GM23338 (cell line): ENCODE results near the gene CNDP2. TPM values are rescaled to one million over a fixed set of nuclear protein-coding genes. Genes with fewer than 3 reads are reported as not detected.

Experiments
- ATAC-seq: fragments of 200-7000 bp; cut with Tn5 transposase; 3 replicates; pipeline ENCODE4 v1.9.1; 2020
- DNase-seq: peaks from one replicate; pipeline ENCODE4 v3.0.0-alpha.2; 2015; ENCODE audit warnings: low spot score
- H2AFZ ChIP-seq: fragments of 200-600 bp; sonication (generic); 2 replicates; pipeline ENCODE4 v1.8.0; 2016; ENCODE audit warnings: antibody characterized with exemption, mild to moderate bottlenecking, moderate library complexity
- H3F3A ChIP-seq: fragments of 200-600 bp; sonication (generic); replicated peaks from 2 replicates; pipeline ENCODE4 v1.8.0; 2017; ENCODE audit warnings: antibody characterized with exemption, mixed run types, low read depth
- H3K27ac ChIP-seq: fragments of 200-600 bp; sonication (generic); 2 replicates; pipeline ENCODE4 v1.6.1; 2016; ENCODE audit warnings: low read depth
- H3K27me3 ChIP-seq: fragments of 200-600 bp; sonication (generic); 2 replicates; pipeline ENCODE4 v1.8.0; 2016; ENCODE audit warnings: mild to moderate bottlenecking, mixed run types, moderate library complexity; ENCODE audit not compliant: insufficient read depth
- H3K36me3 ChIP-seq: fragments of 200-600 bp; sonication (generic); 2 replicates; pipeline ENCODE4 v1.8.0; 2016; ENCODE audit warnings: mild to moderate bottlenecking; ENCODE audit not compliant: insufficient read depth
- H3K4me1 ChIP-seq: fragments of 200-600 bp; sonication (generic); 2 replicates; pipeline ENCODE4 v1.8.0; 2016; ENCODE audit warnings: mild to moderate bottlenecking, moderate library complexity; ENCODE audit not compliant: insufficient read depth
- H3K4me2 ChIP-seq: fragments of 200-600 bp; sonication (generic); 2 replicates; pipeline ENCODE4 v1.7.1; 2017; ENCODE audit warnings: mixed run types
- H3K4me3 ChIP-seq: fragments of 200-600 bp; sonication (generic); 2 replicates; pipeline ENCODE4 v1.6.1; 2016; ENCODE audit warnings: mixed run types
- H3K79me2 ChIP-seq: fragments of 200-600 bp; sonication (generic); replicated peaks from 2 replicates; pipeline ENCODE4 v1.8.0; 2017; ENCODE audit warnings: mild to moderate bottlenecking; ENCODE audit not compliant: insufficient read depth
- H3K9me2 ChIP-seq: fragments of 200-600 bp; sonication (generic); 2 replicates; pipeline ENCODE4 v1.8.0; 2017; ENCODE audit not compliant: insufficient read depth
- H4K20me1 ChIP-seq: fragments of 200-600 bp; sonication (generic); replicated peaks from 2 replicates; pipeline ENCODE4 v1.8.0; 2017; ENCODE audit warnings: mild to moderate bottlenecking; ENCODE audit not compliant: insufficient read depth
- H3K27ac Mint-ChIP-seq: 2 replicates; pipeline ENCODE4 v1.8.0; 2020; ENCODE audit warnings: inconsistent platforms, mild to moderate bottlenecking, moderate library complexity, mixed read lengths
- H3K27me3 Mint-ChIP-seq: 3 replicates; pipeline ENCODE4 v1.8.0; 2022; ENCODE audit warnings: low read depth, mild to moderate bottlenecking, moderate library complexity, mixed read lengths, inconsistent platforms; ENCODE audit not compliant: insufficient read depth, poor library complexity
- H3K36me3 Mint-ChIP-seq: 3 replicates; pipeline ENCODE4 v1.8.0; 2021; ENCODE audit warnings: low read depth, mild to moderate bottlenecking, inconsistent platforms, moderate library complexity, mixed read lengths
- H3K4me1 Mint-ChIP-seq: 3 replicates; pipeline ENCODE4 v1.8.0; 2020; ENCODE audit warnings: mild to moderate bottlenecking, inconsistent platforms, mixed read lengths
- H3K4me3 Mint-ChIP-seq: 3 replicates; pipeline ENCODE4 v1.8.0; 2021; ENCODE audit warnings: moderate library complexity, mild to moderate bottlenecking, inconsistent platforms, mixed read lengths
- H3K9me3 Mint-ChIP-seq: 3 replicates; pipeline ENCODE4 v1.8.0; 2020; ENCODE audit warnings: moderate library complexity, mild to moderate bottlenecking, inconsistent platforms, mixed read lengths
- CREB1 ChIP-seq: fragments of 250-450 bp; sonication (Bioruptor Pico); IDR thresholded peaks from 2 replicates; pipeline ENCODE4 v1.5.0; 2020; ENCODE audit warnings: low read depth, mild to moderate bottlenecking, moderate library complexity
- EZH2 ChIP-seq: fragments of 200-600 bp; sonication (generic); IDR thresholded peaks from one replicate; pipeline ENCODE4 v1.8.0; 2017; ENCODE audit warnings: antibody characterized with exemption, mild to moderate bottlenecking, low read depth; ENCODE audit not compliant: unreplicated experiment
- JUNB ChIP-seq: IDR thresholded peaks from one replicate; pipeline ENCODE4 v1.6.1; 2016; ENCODE audit warnings: antibody characterized with exemption; ENCODE audit not compliant: unreplicated experiment
- POLR2AphosphoS5 ChIP-seq: IDR thresholded peaks from 2 replicates; pipeline ENCODE4 v1.6.1; 2016; ENCODE audit warnings: antibody characterized with exemption, low read depth
- polyA plus RNA-seq: library from polyadenylated mRNA; unstranded; fragments of >200 nt; fragmentation: Nextera tagmentation; extraction: Ambion mirVana; gene quantifications from 2 replicates; pipeline ENCODE4 v1.2.1, GENCODE V29; 2016
- total RNA-seq: library from RNA; depleted of rRNA; stranded (reverse); fragments of >200 nt; shearing (Covaris generic); gene quantifications from 2 replicates; pipeline ENCODE4 v1.2.3, GENCODE V29; 2014
- TF ChIP-seq, protein P1 (sequence below): IDR thresholded peaks from 2 replicates; pipeline ENCODE4 v1.6.1; 2016; ENCODE audit warnings: antibody characterized with exemption
- TF ChIP-seq, protein P2 (sequence below): fragments of 250-450 bp; sonication (Bioruptor Pico); IDR thresholded peaks from 2 replicates; pipeline ENCODE4 v1.5.0; 2020; ENCODE audit warnings: mild to moderate bottlenecking, moderate library complexity
- TF ChIP-seq, protein P3 (sequence below), 2 experiments: fragments of 200-600 bp in 1 of 2; sonication (generic) in 1 of 2; conservative IDR thresholded peaks; 2 replicates each; pipeline versions ENCODE4 v1.5.1 to v1.6.1; 2016 to 2017; ENCODE audit warnings: antibody characterized with exemption in 2 of 2, low read depth in 2 of 2, mild to moderate bottlenecking in 2 of 2, moderate library complexity in 1 of 2
- TF ChIP-seq, protein P4 (sequence below): IDR thresholded peaks from one replicate; pipeline ENCODE4 v1.6.1; 2018; ENCODE audit warnings: antibody characterized with exemption; ENCODE audit not compliant: unreplicated experiment

The CNDP2 gene
- total and polyA plus RNA-seq, 2 experiments from 2014 or later = 116 to 175 TPM

DNA sequence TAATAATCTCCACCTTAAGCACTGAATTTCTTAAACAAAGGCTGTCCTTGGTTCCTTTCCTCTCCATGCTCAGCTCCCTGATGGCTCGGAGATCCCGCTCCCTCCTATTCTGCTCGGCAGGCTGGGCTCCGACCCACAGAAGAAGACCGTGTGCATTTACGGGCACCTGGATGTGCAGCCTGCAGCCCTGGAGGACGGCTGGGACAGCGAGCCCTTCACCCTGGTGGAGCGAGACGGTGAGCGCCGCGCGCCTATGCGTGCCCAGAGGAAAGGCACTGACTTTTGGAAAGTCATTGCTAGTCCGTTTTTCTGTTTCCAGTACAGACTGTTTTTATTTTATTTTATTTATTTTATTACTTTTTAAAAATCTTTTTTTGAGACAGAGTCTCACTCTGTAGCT lies 9.6 kb downstream of the CNDP2 start:
- Mint-ChIP-seq H3K36me3 (peaks cover 92% of the 10 kb centered on the region), H3K4me1 (peaks cover 28% of the 10 kb centered on the region), H3K9me3 (no peaks in the 10 kb centered on the region), H3K4me3 (no peak overlapping the region; the same call in 2 of the 3 replicates), H3K27ac (peak overlapping the region; percentile 76), H3K27me3 (peaks cover 2% of the 10 kb centered on the region)
- TF ChIP-seq, protein P1, sequence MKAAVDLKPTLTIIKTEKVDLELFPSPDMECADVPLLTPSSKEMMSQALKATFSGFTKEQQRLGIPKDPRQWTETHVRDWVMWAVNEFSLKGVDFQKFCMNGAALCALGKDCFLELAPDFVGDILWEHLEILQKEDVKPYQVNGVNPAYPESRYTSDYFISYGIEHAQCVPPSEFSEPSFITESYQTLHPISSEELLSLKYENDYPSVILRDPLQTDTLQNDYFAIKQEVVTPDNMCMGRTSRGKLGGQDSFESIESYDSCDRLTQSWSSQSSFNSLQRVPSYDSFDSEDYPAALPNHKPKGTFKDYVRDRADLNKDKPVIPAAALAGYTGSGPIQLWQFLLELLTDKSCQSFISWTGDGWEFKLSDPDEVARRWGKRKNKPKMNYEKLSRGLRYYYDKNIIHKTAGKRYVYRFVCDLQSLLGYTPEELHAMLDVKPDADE = no peak
- no peak for TF ChIP-seq POLR2AphosphoS5
- TF ChIP-seq, protein P2, sequence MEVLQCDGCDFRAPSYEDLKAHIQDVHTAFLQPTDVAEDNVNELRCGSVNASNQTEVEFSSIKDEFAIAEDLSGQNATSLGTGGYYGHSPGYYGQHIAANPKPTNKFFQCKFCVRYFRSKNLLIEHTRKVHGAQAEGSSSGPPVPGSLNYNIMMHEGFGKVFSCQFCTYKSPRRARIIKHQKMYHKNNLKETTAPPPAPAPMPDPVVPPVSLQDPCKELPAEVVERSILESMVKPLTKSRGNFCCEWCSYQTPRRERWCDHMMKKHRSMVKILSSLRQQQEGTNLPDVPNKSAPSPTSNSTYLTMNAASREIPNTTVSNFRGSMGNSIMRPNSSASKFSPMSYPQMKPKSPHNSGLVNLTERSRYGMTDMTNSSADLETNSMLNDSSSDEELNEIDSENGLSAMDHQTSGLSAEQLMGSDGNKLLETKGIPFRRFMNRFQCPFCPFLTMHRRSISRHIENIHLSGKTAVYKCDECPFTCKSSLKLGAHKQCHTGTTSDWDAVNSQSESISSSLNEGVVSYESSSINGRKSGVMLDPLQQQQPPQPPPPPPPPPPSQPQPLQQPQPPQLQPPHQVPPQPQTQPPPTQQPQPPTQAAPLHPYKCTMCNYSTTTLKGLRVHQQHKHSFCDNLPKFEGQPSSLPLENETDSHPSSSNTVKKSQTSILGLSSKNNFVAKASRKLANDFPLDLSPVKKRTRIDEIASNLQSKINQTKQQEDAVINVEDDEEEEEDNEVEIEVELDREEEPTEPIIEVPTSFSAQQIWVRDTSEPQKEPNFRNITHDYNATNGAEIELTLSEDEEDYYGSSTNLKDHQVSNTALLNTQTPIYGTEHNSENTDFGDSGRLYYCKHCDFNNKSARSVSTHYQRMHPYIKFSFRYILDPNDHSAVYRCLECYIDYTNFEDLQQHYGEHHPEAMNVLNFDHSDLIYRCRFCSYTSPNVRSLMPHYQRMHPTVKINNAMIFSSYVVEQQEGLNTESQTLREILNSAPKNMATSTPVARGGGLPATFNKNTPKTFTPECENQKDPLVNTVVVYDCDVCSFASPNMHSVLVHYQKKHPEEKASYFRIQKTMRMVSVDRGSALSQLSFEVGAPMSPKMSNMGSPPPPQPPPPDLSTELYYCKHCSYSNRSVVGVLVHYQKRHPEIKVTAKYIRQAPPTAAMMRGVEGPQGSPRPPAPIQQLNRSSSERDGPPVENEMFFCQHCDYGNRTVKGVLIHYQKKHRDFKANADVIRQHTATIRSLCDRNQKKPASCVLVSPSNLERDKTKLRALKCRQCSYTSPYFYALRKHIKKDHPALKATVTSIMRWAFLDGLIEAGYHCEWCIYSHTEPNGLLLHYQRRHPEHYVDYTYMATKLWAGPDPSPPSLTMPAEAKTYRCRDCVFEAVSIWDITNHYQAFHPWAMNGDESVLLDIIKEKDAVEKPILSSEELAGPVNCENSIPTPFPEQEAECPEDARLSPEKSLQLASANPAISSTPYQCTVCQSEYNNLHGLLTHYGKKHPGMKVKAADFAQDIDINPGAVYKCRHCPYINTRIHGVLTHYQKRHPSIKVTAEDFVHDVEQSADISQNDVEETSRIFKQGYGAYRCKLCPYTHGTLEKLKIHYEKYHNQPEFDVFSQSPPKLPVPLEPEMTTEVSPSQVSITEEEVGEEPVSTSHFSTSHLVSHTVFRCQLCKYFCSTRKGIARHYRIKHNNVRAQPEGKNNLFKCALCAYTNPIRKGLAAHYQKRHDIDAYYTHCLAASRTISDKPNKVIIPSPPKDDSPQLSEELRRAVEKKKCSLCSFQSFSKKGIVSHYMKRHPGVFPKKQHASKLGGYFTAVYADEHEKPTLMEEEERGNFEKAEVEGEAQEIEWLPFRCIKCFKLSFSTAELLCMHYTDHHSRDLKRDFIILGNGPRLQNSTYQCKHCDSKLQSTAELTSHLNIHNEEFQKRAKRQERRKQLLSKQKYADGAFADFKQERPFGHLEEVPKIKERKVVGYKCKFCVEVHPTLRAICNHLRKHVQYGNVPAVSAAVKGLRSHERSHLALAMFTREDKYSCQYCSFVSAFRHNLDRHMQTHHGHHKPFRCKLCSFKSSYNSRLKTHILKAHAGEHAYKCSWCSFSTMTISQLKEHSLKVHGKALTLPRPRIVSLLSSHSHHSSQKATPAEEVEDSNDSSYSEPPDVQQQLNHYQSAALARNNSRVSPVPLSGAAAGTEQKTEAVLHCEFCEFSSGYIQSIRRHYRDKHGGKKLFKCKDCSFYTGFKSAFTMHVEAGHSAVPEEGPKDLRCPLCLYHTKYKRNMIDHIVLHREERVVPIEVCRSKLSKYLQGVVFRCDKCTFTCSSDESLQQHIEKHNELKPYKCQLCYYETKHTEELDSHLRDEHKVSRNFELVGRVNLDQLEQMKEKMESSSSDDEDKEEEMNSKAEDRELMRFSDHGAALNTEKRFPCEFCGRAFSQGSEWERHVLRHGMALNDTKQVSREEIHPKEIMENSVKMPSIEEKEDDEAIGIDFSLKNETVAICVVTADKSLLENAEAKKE (CRISPR knock-in tag) = no peak
- no peak overlapping the region for H3K4me2 ChIP-seq
- no peaks in the 10 kb centered on the region for H3K9me2 ChIP-seq
- no peaks in the 10 kb centered on the region for H3K27me3 ChIP-seq
- H2AFZ ChIP-seq = no peak overlapping the region
- DNase-seq (no peak), ATAC-seq (no peak)
- H3F3A ChIP-seq = no peaks in the 10 kb centered on the region
- peaks cover 12% of the 10 kb centered on the region; the same call in 1 of the 2 replicates for H3K79me2 ChIP-seq
- peaks cover 60% of the 10 kb centered on the region for H3K36me3 ChIP-seq
- H3K4me1 ChIP-seq = no peaks in the 10 kb centered on the region; the same call in 1 of the 2 replicates
- H3K27ac ChIP-seq = no peak overlapping the region
- H3K4me3 ChIP-seq = no peak overlapping the region
- peaks cover 18% of the 10 kb centered on the region for H4K20me1 ChIP-seq

DNA sequence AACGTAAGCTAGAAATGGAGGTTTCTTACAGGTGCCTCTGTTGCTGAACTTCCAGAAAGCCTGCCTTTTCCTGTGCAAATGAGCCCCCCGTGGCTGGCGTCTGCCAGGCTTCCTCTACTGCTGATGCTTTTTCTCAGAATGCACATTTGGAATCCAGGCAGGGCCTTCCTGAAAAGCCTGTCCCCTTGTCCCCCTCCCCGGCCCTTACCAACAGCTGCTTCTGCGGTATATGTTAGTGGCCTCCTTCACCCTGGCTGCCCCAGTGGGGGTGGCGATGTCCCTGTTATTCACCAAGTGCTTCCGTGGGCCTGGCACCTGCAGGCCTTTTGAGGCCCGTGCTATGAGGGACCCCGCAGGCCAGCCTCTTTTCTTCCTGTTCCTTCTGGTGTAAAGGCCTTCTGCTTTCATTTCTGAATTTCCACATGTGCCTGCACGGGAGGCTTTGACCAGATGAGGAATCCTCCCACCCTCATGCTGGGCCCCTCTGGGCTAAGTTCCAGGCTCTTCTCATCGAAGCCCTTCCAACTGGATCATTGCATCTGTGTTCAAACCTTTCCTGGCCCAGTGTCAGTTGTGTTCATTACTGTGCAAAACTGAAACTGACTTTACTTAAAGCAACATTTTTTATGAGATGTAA lies 10.4 kb downstream of the CNDP2 start:
- H3K9me2 ChIP-seq = no peaks in the 10 kb centered on the region
- peak overlapping the region; percentile 65 for H3K27ac Mint-ChIP-seq
- no peaks in the 10 kb centered on the region for H3K27me3 ChIP-seq
- no peak overlapping the region for H3K4me3 ChIP-seq
- H3K9me3 Mint-ChIP-seq = no peaks in the 10 kb centered on the region
- peaks cover 12% of the 10 kb centered on the region; the same call in 1 of the 2 replicates for H3K79me2 ChIP-seq
- H3F3A ChIP-seq = no peaks in the 10 kb centered on the region
- peak; percentile 32; the same call in 2 of the 3 replicates for ATAC-seq
- no peaks in the 10 kb centered on the region; the same call in 1 of the 2 replicates for H3K4me1 ChIP-seq
- H3K27me3 Mint-ChIP-seq = peaks cover 2% of the 10 kb centered on the region
- H2AFZ ChIP-seq = no peak overlapping the region
- DNase-seq = no peak
- peaks cover 28% of the 10 kb centered on the region for H3K4me1 Mint-ChIP-seq
- H3K4me2 ChIP-seq = no peak overlapping the region
- H4K20me1 ChIP-seq = peaks cover 14% of the 10 kb centered on the region
- H3K36me3 Mint-ChIP-seq = peaks cover 92% of the 10 kb centered on the region
- H3K36me3 ChIP-seq = peaks cover 56% of the 10 kb centered on the region
- H3K4me3 Mint-ChIP-seq = peak overlapping the region; percentile 31; the same call in 1 of the 3 replicates
- no peak overlapping the region for H3K27ac ChIP-seq
- TF ChIP-seq, protein P3, sequence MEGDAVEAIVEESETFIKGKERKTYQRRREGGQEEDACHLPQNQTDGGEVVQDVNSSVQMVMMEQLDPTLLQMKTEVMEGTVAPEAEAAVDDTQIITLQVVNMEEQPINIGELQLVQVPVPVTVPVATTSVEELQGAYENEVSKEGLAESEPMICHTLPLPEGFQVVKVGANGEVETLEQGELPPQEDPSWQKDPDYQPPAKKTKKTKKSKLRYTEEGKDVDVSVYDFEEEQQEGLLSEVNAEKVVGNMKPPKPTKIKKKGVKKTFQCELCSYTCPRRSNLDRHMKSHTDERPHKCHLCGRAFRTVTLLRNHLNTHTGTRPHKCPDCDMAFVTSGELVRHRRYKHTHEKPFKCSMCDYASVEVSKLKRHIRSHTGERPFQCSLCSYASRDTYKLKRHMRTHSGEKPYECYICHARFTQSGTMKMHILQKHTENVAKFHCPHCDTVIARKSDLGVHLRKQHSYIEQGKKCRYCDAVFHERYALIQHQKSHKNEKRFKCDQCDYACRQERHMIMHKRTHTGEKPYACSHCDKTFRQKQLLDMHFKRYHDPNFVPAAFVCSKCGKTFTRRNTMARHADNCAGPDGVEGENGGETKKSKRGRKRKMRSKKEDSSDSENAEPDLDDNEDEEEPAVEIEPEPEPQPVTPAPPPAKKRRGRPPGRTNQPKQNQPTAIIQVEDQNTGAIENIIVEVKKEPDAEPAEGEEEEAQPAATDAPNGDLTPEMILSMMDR (conservative IDR thresholded peaks at IDR 0.05; ENCODE audit: low read depth in 2 of 2) = no peak
- TF ChIP-seq, protein P4, sequence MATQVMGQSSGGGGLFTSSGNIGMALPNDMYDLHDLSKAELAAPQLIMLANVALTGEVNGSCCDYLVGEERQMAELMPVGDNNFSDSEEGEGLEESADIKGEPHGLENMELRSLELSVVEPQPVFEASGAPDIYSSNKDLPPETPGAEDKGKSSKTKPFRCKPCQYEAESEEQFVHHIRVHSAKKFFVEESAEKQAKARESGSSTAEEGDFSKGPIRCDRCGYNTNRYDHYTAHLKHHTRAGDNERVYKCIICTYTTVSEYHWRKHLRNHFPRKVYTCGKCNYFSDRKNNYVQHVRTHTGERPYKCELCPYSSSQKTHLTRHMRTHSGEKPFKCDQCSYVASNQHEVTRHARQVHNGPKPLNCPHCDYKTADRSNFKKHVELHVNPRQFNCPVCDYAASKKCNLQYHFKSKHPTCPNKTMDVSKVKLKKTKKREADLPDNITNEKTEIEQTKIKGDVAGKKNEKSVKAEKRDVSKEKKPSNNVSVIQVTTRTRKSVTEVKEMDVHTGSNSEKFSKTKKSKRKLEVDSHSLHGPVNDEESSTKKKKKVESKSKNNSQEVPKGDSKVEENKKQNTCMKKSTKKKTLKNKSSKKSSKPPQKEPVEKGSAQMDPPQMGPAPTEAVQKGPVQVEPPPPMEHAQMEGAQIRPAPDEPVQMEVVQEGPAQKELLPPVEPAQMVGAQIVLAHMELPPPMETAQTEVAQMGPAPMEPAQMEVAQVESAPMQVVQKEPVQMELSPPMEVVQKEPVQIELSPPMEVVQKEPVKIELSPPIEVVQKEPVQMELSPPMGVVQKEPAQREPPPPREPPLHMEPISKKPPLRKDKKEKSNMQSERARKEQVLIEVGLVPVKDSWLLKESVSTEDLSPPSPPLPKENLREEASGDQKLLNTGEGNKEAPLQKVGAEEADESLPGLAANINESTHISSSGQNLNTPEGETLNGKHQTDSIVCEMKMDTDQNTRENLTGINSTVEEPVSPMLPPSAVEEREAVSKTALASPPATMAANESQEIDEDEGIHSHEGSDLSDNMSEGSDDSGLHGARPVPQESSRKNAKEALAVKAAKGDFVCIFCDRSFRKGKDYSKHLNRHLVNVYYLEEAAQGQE = no peak
- TF ChIP-seq EZH2 = no peak
- TF ChIP-seq CREB1 = no peak
- no peak for TF ChIP-seq JUNB
